ENCODE measurements around the gene LDLRAD1.

GRCh38 chr1:54018635-54019034 is 649 bp upstream of the LDLRAD1 start:
- TF ChIP-seq CREBL2 (CRISPR knock-in tag; IDR thresholded peaks at IDR 0.05; ENCODE audit: borderline replicate concordance) (no peak), SOX6 (IDR thresholded peaks at IDR 0.05) (no peak), SOX6 (CRISPR knock-in tag; IDR thresholded peaks at IDR 0.05) (no peak), EP300 (IDR thresholded peaks at IDR 0.05; ENCODE audit: low read depth in 2 of 2, low read length in 2 of 2) (no peak), EP300 (CRISPR knock-in tag; IDR thresholded peaks at IDR 0.05; ENCODE audit: borderline replicate concordance) (no peak), SIN3A (IDR thresholded peaks at IDR 0.05; ENCODE audit: borderline replicate concordance, low read depth, low read length) (no peak)
- TF ChIP-seq, protein P1, sequence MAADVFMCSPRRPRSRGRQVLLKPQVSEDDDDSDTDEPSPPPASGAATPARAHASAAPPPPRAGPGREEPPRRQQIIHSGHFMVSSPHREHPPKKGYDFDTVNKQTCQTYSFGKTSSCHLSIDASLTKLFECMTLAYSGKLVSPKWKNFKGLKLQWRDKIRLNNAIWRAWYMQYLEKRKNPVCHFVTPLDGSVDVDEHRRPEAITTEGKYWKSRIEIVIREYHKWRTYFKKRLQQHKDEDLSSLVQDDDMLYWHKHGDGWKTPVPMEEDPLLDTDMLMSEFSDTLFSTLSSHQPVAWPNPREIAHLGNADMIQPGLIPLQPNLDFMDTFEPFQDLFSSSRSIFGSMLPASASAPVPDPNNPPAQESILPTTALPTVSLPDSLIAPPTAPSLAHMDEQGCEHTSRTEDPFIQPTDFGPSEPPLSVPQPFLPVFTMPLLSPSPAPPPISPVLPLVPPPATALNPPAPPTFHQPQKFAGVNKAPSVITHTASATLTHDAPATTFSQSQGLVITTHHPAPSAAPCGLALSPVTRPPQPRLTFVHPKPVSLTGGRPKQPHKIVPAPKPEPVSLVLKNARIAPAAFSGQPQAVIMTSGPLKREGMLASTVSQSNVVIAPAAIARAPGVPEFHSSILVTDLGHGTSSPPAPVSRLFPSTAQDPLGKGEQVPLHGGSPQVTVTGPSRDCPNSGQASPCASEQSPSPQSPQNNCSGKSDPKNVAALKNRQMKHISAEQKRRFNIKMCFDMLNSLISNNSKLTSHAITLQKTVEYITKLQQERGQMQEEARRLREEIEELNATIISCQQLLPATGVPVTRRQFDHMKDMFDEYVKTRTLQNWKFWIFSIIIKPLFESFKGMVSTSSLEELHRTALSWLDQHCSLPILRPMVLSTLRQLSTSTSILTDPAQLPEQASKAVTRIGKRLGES (CRISPR knock-in tag; IDR thresholded peaks at IDR 0.05; ENCODE audit: borderline replicate concordance): no peak

Measured in HepG2 (cell line).